H1 (cell line): Measurements from ENCODE around the gene TM9SF1. TPM values are rescaled to one million over a fixed set of nuclear protein-coding genes. Genes with fewer than 3 reads are reported as not detected.

Experiments
- ASH2L ChIP-seq: fragments of 200-600, 300-600 bp; sonication (generic); IDR thresholded peaks from one replicate; pipeline ENCODE4 v1.7.1; 2017; ENCODE audit warnings: low read length
- CHD2 ChIP-seq: IDR thresholded peaks from 2 replicates; pipeline ENCODE4 v1.6.1; 2012; ENCODE audit warnings: low read length, improper control_type of control experiment
- CREB1 ChIP-seq: IDR thresholded peaks from 2 replicates; pipeline ENCODE4 v1.6.1; 2012; ENCODE audit warnings: inconsistent platforms
- EP300 ChIP-seq, 2 experiments: IDR thresholded peaks; 1 replicate in 1 of 2; 2 replicates in 1 of 2; pipeline ENCODE4 v1.6.1; 2011 to 2012; ENCODE audit warnings: low read depth in 2 of 2, low read length in 2 of 2, mild to moderate bottlenecking in 2 of 2, borderline replicate concordance in 1 of 2, inconsistent platforms in 1 of 2, moderate library complexity in 1 of 2
- FOSL1 ChIP-seq: IDR thresholded peaks from 2 replicates; pipeline ENCODE4 v1.6.1; 2011; ENCODE audit warnings: mild to moderate bottlenecking, low read depth, low read length, moderate library complexity; ENCODE audit not compliant: insufficient read depth
- HDAC2 ChIP-seq, 2 experiments: fragments of 300-600 bp in 1 of 2; sonication (generic) in 1 of 2; IDR thresholded peaks; 2 replicates each; pipeline ENCODE4 v1.6.1; 2011 to 2012; ENCODE audit warnings: low read depth in 2 of 2, low read length in 2 of 2, mild to moderate bottlenecking in 2 of 2, moderate library complexity in 2 of 2, borderline replicate concordance in 1 of 2, inconsistent platforms in 1 of 2
- KDM4A ChIP-seq: IDR thresholded peaks from one replicate; pipeline ENCODE4 v1.7.1; 2012; ENCODE audit warnings: low read depth, mild to moderate bottlenecking, moderate library complexity, low read length, inconsistent platforms; ENCODE audit not compliant: severe bottlenecking
- KDM5A ChIP-seq: fragments of 200-600 bp; IDR thresholded peaks from 2 replicates; pipeline ENCODE4 v1.7.1; 2012; ENCODE audit warnings: mild to moderate bottlenecking, low read length, inconsistent platforms, mixed read lengths
- MAFK ChIP-seq: IDR thresholded peaks from 2 replicates; pipeline ENCODE4 v1.6.1; 2012; ENCODE audit warnings: low read depth, mild to moderate bottlenecking, improper control_type of control experiment, low read length
- PHF8 ChIP-seq: fragments of 200-600 bp; sonication (generic); conservative IDR thresholded peaks from 2 replicates; pipeline ENCODE4 v1.7.1; 2012; ENCODE audit warnings: low read depth, mild to moderate bottlenecking, inconsistent platforms, low read length, moderate library complexity
- RAD21 ChIP-seq, 2 experiments: IDR thresholded peaks in 1 of 2; conservative IDR thresholded peaks in 1 of 2; 2 replicates each; pipeline ENCODE4 v1.6.1; 2011; ENCODE audit warnings: low read depth in 2 of 2, low read length in 2 of 2, improper control_type of control experiment in 1 of 2, inconsistent platforms in 1 of 2, mild to moderate bottlenecking in 1 of 2, moderate library complexity in 1 of 2
- RFX5 ChIP-seq: IDR thresholded peaks from 2 replicates; pipeline ENCODE4 v1.6.1; 2011; ENCODE audit warnings: low read depth, low read length, improper control_type of control experiment, borderline replicate concordance
- RXRA ChIP-seq: IDR thresholded peaks from 2 replicates; pipeline ENCODE4 v1.6.1; 2011; ENCODE audit warnings: low read depth, mild to moderate bottlenecking, low read length, moderate library complexity; ENCODE audit not compliant: insufficient read depth
- SIN3A ChIP-seq, 2 experiments: IDR thresholded peaks in 1 of 2; conservative IDR thresholded peaks in 1 of 2; 2 replicates each; pipeline ENCODE4 v1.6.1; 2011 to 2012; ENCODE audit warnings: low read length in 2 of 2, improper control_type of control experiment in 1 of 2, low read depth in 1 of 2, mild to moderate bottlenecking in 1 of 2
- TCF12 ChIP-seq: IDR thresholded peaks from 2 replicates; pipeline ENCODE4 v1.6.1; 2011; ENCODE audit warnings: low read depth, mild to moderate bottlenecking, low read length
- ZNF274 ChIP-seq: IDR thresholded peaks from 2 replicates; pipeline ENCODE4 v1.7.0; 2012; ENCODE audit warnings: low read length, borderline replicate concordance; ENCODE audit errors: extremely low read depth
- polyA plus RNA-seq, 7 experiments: library from polyadenylated mRNA; depleted of rRNA in 3 of 7; stranded (reverse) in 5 of 7; unstranded in 2 of 7; fragments of >200 nt in 5 of 7; fragments of 200-250 nt in 2 of 7; gene quantifications; 1 replicate in 5 of 7; 2 replicates in 1 of 7; 4 replicates in 1 of 7; pipeline versions ENCODE4 v1.2.1 to v1.2.3, GENCODE V29; 2011 to 2013; ENCODE audit warnings: missing spikeins in 2 of 7, mixed read lengths in 2 of 7
- total RNA-seq: library from RNA; stranded (reverse); fragmentation: NEBNext Ultra II Directional; extraction: Animal tissue kit (Norgen Biotek cat#: 25700); gene quantifications from 2 replicates; pipeline ENCODE4 v1.2.1, GENCODE V29; 2021
- TF ChIP-seq, protein P1 (sequence below), 3 experiments: IDR thresholded peaks; 1 replicate in 2 of 3; 2 replicates in 1 of 3; pipeline versions ENCODE4 v1.5.1 to v1.6.1; 2011; ENCODE audit warnings: low read length in 3 of 3, mild to moderate bottlenecking in 3 of 3, inconsistent platforms in 2 of 3, low read depth in 1 of 3, moderate library complexity in 1 of 3; ENCODE audit not compliant: insufficient read depth in 1 of 3; ENCODE audit errors: control extremely low read depth in 1 of 3

Gene TM9SF1
- total and polyA plus RNA-seq, 2 of the 8 experiments (the other 6 are each of a cell fraction or from before 2014, with no cell fraction given), result 22.2 to 29.2 TPM

DNA sequence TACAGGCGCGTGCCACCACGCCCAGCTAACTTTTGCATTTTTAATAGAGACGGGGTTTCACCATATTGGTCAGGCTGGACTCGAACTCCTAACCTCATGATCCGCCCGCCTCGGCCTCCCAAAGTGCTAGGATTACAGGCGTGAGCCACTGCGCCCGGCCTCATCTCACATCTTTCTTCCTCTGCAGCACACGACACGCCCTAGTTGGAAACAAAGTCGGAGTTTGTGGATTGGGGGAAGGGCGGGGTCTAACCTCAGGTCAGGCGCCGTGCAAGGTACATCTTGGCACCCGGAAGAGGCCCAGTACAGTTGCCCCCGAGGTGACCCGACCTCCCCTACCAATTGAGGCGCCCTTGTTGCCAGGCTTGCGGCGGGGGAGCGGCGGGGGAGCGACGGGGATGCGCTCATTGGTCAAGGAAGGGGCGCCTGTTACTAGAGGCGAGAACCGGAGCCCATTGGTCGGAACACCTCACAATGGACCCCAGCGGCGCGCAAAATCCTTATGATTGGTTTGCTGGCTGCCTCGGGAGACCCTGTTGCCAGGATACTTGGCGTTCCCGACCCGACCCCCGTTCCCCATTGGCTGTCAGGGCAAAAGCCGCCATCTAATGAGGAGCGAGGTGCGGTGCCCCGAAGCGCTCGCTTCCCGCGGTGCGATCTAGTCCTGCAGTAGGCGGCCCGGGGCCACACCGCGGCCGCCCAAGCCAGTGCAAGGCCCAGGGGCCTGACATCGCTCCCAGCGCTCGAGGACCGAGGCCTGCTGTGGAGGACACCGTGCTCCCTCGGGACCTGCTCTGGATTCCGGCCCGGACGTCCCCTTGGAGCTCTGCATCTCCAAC, 23.6 kb downstream of the TM9SF1 start, which contains the start of gene REC8 (continued):
- TF ChIP-seq TCF12, result 0 out of 2 replicates have a peak, but pooled peaks have one; percentile 20
- peak; percentile 35 for TF ChIP-seq ASH2L
- peak; percentile 94 for TF ChIP-seq KDM4A
- no peak for TF ChIP-seq MAFK
- TF ChIP-seq RXRA, result peak; percentile 97
- peak; percentile 13 to 46; a peak in 1 of 4 replicates for TF ChIP-seq HDAC2 (IDR thresholded peaks at IDR 0.05; ENCODE audit: borderline replicate concordance in 1 of 2, low read depth in 2 of 2, low read length in 2 of 2)
- TF ChIP-seq KDM5A, result no peak
- peak; percentile 58; the same call in 1 of the 2 replicates for TF ChIP-seq PHF8
- peak in 1 of 2 experiments; percentile 87; a peak in 2 of 4 replicates for TF ChIP-seq SIN3A (conservative IDR thresholded peaks at IDR 0.05 in 1 of 2, IDR thresholded peaks at IDR 0.05 in 1 of 2; ENCODE audit: low read depth in 1 of 2, low read length in 2 of 2)
- TF ChIP-seq, protein P1, sequence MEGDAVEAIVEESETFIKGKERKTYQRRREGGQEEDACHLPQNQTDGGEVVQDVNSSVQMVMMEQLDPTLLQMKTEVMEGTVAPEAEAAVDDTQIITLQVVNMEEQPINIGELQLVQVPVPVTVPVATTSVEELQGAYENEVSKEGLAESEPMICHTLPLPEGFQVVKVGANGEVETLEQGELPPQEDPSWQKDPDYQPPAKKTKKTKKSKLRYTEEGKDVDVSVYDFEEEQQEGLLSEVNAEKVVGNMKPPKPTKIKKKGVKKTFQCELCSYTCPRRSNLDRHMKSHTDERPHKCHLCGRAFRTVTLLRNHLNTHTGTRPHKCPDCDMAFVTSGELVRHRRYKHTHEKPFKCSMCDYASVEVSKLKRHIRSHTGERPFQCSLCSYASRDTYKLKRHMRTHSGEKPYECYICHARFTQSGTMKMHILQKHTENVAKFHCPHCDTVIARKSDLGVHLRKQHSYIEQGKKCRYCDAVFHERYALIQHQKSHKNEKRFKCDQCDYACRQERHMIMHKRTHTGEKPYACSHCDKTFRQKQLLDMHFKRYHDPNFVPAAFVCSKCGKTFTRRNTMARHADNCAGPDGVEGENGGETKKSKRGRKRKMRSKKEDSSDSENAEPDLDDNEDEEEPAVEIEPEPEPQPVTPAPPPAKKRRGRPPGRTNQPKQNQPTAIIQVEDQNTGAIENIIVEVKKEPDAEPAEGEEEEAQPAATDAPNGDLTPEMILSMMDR (IDR thresholded peaks at IDR 0.05; ENCODE audit: control extremely low read depth in 1 of 3, insufficient read depth in 1 of 3, low read depth in 1 of 3, low read length in 3 of 3), result peak in 1 of 3 experiments; percentile 7; a peak in 1 of 4 replicates
- TF ChIP-seq RAD21 (IDR thresholded peaks at IDR 0.05 in 1 of 2, conservative IDR thresholded peaks at IDR 0.05 in 1 of 2; ENCODE audit: low read depth in 2 of 2, low read length in 2 of 2), result 0 out of 4 replicates have a peak, but pooled peaks of 1 of the 2 experiments have one; percentile 6
- peak in 1 of 2 experiments; percentile 69; a peak in 1 of 3 replicates for TF ChIP-seq EP300 (IDR thresholded peaks at IDR 0.05; ENCODE audit: borderline replicate concordance in 1 of 2, low read depth in 2 of 2, low read length in 2 of 2)
- no peak for TF ChIP-seq FOSL1
- no peak; the same call in 1 of the 2 replicates for TF ChIP-seq CREB1
- no peak for TF ChIP-seq ZNF274
- peak; percentile 34; the same call in 1 of the 2 replicates for TF ChIP-seq CHD2
- TF ChIP-seq RFX5, result peak; percentile 75
